HG03108 (cell line): Measurements from ENCODE around the gene NFATC3.

Experiments
- ATAC-seq: cut with Tn5 transposase; IDR thresholded peaks from one replicate; pipeline ENCODE4 v1.9.1; 2021; ENCODE audit warnings: moderate library complexity; ENCODE audit not compliant: unreplicated experiment

NFATC3 gene

DNA sequence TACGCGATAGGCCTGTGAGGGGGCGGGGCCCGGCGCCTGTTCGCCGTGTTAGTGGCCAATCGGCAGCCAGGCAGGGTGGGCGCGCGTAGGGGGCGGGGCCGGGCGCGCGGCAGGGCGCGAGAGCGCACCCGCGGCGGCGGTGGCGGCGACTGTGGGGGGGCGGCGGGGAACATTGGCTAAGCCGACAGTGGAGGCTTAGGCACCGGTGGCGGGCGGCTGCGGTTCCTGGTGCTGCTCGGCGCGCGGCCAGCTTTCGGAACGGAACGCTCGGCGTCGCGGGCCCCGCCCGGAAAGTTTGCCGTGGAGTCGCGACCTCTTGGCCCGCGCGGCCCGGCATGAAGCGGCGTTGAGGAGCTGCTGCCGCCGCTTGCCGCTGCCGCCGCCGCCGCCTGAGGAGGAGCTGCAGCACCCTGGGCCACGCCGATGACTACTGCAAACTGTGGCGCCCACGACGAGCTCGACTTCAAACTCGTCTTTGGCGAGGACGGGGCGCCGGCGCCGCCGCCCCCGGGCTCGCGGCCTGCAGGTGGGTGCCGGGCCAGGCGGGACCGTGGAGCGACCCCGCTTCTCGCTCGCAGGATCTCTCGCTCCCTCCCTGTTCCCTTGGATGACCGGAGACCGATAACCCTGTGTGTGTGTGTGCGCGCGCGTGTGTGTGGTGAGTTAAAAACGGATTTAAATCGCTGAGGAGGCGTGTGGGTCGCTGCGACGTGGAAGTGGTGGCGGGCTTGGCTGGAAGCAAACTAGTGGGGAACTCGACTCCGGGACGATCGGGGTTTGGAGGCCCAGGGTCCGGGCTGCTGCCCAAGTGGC is at the start of gene NFATC3:
TSS of gene NFATC3 (plus strand) at position 112 of the 813 bp plus-strand sequence. CDS start at position 424, 312 bp downstream.
- ATAC-seq, result peak; percentile 46

DNA sequence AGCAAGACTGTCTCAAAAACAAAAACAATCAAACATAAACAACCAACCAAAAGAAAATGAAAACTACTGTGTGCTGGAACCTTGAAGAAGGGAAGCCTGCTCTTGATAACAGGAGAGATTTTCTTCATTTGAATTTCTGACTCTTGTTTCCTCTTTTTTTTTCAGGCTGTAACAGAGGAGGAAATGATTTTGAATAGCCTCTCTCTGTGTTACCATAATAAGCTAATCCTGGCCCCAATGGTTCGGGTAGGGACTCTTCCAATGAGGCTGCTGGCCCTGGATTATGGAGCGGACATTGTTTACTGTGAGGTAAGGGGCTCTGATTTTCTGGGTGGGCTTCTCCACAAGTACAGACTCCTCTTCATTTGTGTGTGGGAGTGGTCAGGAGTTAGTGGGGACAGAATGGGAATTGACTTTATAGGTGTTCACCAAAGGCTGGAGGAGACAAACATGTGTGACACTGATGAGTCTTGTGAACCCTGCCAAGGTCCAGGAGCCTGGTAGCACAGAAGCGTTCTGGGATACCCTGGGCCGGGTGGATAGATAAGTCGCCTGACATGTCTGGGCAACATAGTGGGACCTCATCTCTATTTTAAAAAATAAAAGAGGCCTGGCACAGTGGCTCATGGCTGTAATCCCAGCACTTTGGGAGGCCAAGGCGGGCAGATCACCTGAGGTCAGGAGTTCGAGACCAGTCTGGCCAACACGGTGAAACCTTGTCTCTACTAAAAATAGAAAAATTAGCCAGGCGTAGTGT is 47.2 kb upstream of the NFATC3 start:
- no peak for ATAC-seq

DNA sequence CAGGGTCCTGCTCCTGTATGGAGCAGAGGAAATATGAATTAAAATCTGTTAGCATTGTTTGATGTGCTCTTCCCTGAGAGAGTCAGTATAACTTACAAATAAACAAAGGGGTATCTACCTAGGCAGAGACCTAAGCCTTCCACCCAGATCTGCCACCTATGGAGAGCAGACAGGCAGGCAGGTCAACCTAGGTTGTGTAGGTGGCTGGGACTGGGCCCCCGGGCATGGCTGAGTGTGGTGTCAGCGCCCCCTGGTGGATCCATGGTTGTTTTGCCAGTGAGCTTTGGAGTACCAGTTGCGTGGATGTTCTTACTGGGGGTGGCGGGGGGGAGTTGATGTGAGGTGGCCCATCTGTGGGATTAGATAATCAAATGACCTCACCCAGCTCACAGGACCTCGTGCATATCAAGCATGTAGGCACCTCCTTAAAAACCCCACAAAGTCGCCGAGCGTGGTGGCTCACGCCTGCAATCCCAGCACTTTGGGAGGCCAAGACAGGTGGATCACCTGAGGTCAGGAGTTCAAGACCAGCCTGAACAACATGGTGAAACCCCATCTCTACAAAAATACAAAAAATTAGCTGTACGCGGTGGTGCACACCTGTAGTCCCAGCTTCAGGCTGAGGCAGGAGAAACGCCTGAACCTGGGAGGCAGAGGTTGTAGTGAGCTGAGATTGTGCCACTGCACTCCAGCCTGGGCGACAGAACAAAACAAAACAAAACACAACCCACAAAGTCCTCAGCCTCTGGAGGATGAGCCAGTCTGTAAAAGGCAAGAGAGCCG is 44.5 kb upstream of the NFATC3 start:
- peak; percentile 71 for ATAC-seq

DNA sequence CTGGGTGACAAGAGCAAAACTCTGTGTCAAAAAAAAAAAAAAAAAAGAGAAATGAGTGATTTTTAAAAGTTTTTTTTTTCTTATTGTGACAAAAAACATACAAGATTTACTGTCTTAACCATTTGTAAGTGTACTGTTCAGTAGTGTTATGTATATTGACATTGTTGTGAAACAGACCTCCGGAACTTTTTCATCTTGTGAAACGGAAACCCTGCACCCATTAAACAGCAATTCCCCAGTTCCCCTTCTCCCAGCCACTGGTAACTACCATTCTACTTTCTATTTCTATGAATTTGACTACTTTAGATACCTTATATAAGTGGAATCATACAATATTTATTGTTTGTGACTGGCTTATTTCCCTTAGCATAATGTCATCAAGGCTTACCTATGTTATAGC is 43.4 kb upstream of the NFATC3 start:
- ATAC-seq, result no peak

DNA sequence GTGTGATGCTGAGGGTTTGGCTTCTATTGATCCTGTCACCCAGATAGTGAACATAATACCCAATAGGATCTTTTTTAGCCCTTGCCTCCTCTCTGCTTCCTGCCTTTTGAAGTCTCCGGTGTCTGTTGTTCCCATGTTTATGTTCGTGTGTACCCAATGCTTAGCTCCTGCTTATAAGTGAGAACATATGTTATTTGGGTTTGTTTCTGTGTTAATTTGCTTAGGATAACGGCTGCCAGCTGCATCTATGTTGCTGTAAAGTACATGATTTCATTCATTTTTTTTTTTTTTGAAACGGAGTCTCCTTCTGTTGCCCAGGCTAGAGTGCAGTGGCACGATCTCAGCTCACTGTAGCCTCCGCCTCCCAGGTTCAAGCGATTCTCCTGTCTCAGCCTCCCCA is 39.1 kb upstream of the NFATC3 start:
- ATAC-seq, result no peak

DNA sequence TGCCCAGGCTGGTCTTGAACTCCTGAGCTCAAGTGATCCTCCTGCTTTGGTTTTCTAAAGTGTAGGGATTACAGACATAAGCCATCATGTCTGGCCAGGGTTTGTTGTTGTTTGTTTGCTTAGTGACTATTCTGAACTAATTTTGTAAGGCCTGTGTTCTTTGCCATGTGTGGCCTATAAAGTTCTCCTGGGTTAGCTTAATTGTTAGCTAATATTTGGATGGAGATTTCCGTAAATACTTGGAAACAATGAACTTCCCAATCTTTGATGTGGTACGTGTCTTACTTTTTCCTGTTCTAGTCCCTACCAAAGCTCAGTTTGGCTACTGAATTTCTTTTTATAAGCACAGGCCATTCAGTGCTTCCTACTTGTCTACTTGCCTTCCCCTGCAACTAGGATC is 37.2 kb upstream of the NFATC3 start:
- no peak for ATAC-seq

DNA sequence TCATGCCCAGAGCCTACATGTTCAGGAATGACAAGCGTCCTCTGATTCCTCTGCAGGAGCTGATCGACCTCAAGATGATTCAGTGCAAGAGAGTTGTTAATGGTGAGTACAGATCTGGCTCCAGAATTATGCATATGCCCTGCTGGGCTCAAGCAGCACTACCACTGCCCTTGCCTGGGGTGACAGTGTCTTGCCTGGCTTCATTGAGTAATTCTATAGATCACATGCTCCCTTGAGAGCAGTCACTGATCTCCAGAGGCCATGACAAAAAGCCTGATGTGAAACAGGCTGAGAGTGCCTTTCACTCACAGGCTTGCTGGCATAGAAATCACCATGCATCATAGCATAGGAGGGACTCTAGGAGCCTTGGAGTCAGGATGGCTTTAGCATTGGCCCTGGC is 35.7 kb upstream of the NFATC3 start:
- ATAC-seq, result no peak

DNA sequence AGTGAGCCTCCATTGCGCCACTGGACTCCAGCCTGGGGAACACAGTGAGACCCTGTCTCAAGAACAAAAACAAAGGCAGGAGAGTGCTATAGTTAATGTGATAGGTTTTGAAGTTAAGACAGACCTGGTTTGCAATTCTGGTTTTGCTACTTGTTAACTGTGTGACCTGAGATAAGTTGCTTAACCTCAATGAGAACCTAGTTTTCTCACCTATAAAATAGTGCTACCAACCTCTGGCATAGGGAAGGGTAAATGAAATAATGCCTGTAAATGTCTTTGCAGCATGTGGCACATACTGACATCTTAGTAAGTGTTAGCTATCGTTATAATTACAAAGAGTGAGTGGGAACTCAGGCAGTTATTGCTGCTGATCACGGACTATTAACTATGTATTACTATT is 29.8 kb upstream of the NFATC3 start:
- no peak for ATAC-seq

DNA sequence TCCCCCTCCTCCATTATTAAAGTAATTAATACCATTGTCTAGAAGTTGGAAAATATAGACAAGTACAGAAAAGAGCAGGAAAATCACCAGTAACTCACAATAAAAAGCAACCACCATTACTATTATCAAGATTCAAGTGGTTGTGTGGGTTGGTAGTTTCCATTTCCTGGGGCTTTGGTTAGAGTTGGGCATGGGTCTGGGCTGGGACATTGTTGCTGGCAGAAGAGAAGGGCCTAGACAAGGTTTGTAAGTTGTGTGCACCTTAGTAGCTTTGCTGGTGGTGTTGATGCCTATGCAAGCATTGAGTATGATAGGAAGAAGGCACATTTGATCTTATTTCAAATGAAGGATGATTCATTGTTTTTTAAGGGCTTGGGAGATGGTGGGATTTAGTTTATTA is 25.4 kb upstream of the NFATC3 start:
- no peak for ATAC-seq

DNA sequence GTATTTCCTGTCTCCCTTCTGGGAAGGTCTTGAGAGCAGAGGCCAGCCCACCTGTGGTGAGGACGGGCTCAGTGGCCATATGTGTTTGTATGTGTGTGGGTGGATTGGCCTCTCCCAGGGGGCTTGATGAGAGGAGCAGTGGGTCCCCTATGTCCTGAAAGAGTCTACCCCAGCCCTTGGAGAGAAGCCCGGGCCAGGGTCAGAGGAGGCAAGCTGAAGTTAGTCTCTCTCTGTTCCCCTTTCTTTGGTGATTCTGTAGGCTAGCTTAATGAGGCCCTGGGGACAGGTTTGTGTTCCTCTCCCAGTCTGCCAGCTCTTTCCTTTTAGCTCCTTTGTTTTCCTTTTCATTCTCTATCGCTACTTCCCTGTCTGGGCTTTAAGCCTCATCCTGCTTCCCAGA is 23.8 kb upstream of the NFATC3 start:
- no peak for ATAC-seq

DNA sequence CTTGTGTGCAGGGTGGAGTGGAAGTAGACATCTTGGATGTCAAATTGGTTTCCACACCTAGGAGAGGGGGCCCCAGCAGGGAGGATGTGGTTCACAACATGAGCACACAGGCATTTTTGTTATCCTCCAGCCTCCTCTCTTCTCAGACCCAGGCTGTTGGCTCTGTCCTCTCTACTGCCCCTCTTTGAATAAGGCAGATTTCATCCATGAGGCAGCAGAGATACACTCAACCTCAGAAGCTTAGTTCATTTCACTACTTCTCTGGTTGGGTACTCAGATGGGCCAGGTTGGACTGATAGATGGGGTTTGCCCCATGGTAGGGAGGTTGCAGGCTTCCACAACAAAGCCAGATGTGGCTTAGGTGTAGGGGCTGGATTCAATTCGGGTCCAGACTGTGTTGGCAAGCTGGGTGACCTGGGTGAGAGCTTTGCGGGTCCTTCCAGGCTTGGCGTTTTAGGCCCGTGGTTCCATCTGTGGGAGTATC is 22.2 kb upstream of the NFATC3 start:
- no peak for ATAC-seq

DNA sequence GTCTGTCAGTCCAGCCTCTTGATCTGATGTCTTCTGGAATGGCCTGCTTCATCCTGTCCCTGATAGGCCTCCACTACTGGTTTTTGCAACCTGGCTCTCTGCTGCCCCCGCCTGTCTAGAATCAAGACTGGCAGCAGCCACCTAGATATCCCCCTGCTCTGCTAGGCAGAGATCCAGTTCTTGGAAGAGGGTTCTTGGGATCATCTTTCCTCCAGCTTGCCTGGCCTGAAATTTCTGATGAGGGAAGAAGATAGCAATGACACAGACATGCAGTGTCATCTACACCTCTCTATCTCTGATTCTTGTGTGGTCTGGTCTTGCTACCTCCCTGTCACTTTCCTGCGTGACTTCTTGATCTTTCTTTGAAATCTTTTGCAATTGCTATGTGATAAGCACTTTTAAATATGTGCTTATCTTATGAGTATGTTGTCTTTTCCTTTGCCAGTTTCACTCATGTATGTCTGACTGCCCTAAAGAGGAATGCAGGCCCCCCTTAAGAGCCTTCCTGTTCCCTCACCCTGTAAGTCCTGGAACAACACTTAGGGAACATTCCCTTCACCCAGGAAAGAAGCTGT is 20.3 kb upstream of the NFATC3 start:
- peak; percentile 49 for ATAC-seq

DNA sequence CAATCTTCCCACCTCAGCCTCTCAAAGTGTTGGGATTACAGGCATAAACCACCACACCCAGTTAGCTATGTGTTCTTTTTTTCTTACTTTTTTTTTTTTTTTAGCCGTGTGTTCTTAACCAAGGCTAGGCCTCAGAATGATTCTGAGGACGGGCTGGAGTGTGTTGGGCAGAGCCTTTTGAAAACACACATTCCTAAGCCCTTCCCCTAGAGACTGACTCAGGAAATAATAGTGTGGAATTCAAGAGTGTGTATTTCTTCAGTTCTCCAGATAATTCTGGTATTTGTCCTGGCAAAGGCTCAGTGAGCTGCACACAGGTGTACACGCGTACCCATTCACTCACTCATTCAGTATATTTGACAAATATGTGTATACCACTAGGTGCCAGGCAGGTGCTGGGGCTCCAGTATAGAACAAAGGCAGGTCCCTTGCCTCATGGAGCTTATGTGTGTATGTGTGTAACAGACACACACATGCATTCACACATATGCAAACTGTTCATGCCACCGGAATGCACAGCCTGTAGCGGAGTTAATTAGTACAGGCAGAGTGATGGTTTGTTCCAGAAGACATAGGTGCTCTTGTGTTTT is 19.4 kb upstream of the NFATC3 start:
- ATAC-seq, result no peak

DNA sequence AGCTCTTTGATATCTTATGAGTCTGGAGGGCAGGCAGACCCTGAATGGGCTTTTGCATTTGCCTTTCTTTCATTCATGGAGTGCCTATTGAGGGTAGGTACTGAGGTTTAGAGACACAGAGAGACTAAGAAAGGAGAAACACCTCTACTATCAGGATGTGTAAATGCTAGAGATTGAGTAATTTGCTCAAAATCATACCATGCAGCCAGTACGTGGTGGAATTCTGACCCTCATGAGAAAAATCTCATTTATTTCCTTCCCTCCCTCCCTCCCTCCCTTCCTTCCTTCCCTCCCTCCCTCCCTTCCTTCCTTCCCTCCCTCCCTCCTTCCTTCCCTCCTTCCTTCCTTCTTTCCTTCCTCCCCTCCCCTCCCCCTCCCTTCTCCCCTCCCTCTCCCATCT is 18.4 kb upstream of the NFATC3 start:
- ATAC-seq, result no peak

DNA sequence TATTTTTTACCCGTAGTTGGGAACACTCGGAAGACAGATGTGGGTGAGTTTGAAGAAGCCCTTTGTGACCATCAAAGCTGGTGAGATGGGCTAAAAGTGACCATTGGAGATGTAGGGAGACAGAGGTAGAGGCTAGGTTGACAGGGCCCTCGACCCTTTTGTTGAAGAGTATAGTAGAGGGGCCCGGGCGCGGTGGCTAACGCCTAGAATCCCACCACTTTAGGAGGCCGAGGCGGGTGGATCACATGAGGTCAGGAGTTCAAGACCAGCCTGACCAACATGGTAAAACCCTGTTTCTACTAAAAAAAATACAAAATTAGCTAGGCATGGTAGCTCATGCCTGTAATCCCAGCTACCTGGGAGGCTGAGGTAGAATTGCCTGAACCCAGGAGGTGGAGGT is 16.2 kb upstream of the NFATC3 start:
- no peak for ATAC-seq

DNA sequence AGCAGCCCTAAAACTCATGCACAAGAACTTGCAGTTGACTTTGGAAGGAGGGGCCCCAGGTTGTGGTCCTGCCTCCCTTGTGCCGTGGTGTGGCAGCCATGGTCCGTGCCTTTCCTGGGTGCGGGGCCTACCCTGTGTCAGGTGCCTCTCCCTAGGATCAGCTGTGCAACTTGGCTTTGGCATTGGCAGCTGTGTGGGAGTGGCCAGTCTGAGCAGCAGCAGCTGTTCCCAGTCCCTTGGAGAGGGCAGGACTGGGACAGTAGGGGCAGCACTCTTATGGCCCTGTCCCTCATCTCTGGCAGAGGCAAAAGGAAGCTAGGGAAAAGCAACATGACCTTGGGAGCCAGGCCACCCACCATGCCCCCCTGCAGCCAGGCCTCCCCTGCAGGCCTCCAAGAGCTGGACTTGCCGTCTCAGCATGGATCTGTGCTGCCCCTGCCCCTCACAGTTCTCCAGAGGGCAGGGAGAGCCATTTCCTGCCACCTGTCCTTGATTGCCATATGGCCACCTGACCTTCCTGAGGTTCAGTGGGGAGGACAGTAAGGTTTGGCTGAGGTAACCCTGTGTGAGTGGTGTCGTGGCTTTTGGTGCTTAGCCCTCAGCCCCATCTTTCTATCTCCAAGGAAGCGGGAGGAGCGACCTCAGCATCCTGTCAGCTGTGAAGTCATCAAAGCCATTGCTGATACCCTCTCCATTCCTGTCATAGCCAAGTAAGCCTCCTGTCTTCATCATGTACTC is 15.5 kb upstream of the NFATC3 start:
- ATAC-seq, result no peak

DNA sequence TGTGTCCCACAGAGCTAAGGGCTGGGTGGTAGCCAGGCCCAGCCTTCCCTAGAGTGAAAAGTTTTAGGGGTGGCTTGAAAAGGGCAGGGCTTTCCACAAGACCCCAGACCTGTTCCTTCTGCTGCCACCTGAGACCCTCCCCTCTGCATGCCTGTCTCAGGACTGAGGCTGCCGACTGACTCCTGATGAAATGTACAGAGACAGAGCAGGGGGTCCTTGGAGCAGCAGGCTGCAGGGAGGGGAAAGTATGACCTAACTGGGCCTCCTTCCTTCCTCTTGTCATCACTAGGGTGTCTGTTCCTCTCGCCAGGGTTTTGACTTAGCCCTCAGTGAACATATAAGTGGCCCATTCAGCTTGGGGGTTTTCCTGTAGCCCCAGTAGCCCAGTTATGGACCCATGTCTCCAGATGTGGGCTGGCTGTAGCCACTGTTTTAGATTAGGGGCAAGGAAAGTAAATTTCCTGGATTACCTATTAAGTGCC is 14.9 kb upstream of the NFATC3 start:
- ATAC-seq, result peak; percentile 7

DNA sequence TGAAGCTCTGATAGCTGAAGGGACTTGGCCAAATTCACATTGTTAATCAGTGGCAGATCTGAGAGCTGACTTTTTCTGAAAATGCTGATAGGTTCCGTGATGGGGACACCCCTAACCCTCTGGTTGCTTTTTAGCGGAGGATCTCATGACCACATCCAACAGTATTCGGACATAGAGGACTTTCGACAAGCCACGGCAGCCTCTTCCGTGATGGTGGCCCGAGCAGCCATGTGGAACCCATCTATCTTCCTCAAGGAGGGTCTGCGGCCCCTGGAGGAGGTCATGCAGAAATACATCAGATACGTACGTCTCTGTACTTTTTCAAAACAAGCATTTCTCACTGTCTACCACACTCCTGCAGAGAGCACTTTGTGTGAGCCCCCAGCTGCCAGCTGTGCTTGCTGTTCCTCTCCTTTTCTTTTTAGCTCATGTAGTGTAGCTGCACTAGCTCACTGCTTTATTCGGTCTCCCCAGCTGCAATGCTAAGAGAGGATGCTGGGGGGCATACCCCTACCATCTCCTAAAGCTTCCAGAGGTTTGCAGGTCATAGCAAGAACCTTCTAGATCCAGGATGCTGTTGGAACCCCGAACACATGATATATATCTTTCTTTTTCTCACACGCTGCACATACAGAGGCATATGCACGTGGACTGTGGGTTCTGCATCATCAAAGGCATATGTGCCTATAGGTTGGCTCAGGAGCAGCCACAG is 14.2 kb upstream of the NFATC3 start:
- ATAC-seq, result peak; percentile 44

DNA sequence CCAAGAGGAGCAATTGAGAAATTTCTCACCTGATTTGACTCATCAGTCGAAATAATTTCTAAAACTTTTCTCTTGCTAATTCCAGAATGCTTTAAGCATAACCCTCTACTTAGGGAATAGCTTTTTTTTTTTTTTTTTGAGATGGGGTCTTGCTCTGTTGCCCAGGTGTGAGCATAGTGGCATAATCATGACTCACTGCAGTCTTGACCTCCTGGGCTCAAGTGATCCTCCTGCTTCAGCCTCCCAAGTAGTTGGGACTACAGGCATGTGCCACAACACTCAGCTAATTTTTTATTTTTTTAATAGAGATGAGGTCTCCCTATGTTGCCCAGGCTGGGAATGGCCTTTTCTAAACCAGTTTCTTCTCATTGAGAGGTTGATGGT is 13.7 kb upstream of the NFATC3 start:
- ATAC-seq, result no peak
